SKM-1 (cell line): Measurements from ENCODE around the gene SUPT7L.

Experiments
- DNase-seq: peaks from one replicate; lab custom pipeline; 2025; ENCODE audit not compliant: unreplicated experiment; lab: John Stamatoyannopoulos, UW

The SUPT7L gene

GRCh38 chr2:27663285-27664153 is at the start of gene SUPT7L, which contains the start of gene SLC4A1AP:
Gene SUPT7L (minus strand): TSS chr2:27663614. CDS start chr2:27662192, 1,422 bp downstream.
Gene SLC4A1AP (plus strand): TSS chr2:27663889. CDS start chr2:27663915, 26 bp downstream.
- DNase-seq: peak; percentile 82

GRCh38 chr2:27713201-27713600 is 49.8 kb upstream of the SUPT7L start:
- DNase-seq: no peak

- no peak for DNase-seq
Observed at GRCh38 chr2:27712522-27712921, 49.1 kb upstream of the SUPT7L start.

GRCh38 chr2:27711804-27712203 is 48.4 kb upstream of the SUPT7L start:
- no peak for DNase-seq

GRCh38 chr2:27710640-27711430 is 47.4 kb upstream of the SUPT7L start:
- no peak for DNase-seq

GRCh38 chr2:27709960-27710575 is 46.7 kb upstream of the SUPT7L start:
- DNase-seq: no peak

GRCh38 chr2:27709326-27709725 is 45.9 kb upstream of the SUPT7L start:
- no peak for DNase-seq

- DNase-seq: no peak
Observed at GRCh38 chr2:27708666-27709065, 45.3 kb upstream of the SUPT7L start.

GRCh38 chr2:27708257-27708654 is 44.8 kb upstream of the SUPT7L start:
- no peak for DNase-seq

GRCh38 chr2:27707462-27708256 is 44.2 kb upstream of the SUPT7L start:
- DNase-seq: no peak

- DNase-seq: no peak
Observed at GRCh38 chr2:27705851-27706622, 42.6 kb upstream of the SUPT7L start.

GRCh38 chr2:27704342-27704876 is 41.0 kb upstream of the SUPT7L start:
- DNase-seq: no peak

- peak; percentile 79 for DNase-seq
Observed at GRCh38 chr2:27703638-27704341, 40.4 kb upstream of the SUPT7L start.

- DNase-seq: no peak
Observed at GRCh38 chr2:27702302-27702701, 38.9 kb upstream of the SUPT7L start.

GRCh38 chr2:27701676-27702075 is 38.3 kb upstream of the SUPT7L start:
- DNase-seq: no peak

GRCh38 chr2:27697660-27698059 is 34.2 kb upstream of the SUPT7L start:
- no peak for DNase-seq

GRCh38 chr2:27690052-27690451 is 26.6 kb upstream of the SUPT7L start:
- DNase-seq: no peak

- no peak for DNase-seq
Observed at GRCh38 chr2:27689424-27689823, 26.0 kb upstream of the SUPT7L start.

GRCh38 chr2:27687232-27687631 is 23.8 kb upstream of the SUPT7L start:
- DNase-seq: no peak
